Measurements from ENCODE around the gene CYP1B1.

DNA sequence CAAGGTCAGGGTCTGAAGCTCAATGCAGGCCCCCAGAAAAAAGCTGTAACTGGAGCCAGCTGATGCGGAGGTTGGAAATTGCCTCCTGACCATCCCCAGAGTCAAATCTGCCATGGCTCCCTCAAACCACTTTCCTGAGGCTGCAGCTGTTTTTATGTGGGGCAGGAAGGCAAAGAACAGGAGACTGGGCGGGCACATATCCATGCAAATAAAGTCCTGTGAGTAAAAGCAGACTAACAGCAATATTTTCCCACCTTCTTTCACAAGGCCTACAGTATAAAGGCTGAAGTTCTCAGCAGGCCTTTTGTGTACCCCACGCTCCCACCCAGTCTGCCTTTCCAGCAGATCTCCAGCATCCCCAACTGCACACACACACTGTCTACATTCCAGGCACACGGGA is 47.1 kb downstream of the CYP1B1 start:
- TF ChIP-seq, protein P1, sequence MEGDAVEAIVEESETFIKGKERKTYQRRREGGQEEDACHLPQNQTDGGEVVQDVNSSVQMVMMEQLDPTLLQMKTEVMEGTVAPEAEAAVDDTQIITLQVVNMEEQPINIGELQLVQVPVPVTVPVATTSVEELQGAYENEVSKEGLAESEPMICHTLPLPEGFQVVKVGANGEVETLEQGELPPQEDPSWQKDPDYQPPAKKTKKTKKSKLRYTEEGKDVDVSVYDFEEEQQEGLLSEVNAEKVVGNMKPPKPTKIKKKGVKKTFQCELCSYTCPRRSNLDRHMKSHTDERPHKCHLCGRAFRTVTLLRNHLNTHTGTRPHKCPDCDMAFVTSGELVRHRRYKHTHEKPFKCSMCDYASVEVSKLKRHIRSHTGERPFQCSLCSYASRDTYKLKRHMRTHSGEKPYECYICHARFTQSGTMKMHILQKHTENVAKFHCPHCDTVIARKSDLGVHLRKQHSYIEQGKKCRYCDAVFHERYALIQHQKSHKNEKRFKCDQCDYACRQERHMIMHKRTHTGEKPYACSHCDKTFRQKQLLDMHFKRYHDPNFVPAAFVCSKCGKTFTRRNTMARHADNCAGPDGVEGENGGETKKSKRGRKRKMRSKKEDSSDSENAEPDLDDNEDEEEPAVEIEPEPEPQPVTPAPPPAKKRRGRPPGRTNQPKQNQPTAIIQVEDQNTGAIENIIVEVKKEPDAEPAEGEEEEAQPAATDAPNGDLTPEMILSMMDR (IDR thresholded peaks at IDR 0.05): no peak
- TF ChIP-seq POLR2A (IDR thresholded peaks at IDR 0.05): no peak

All from lower leg skin (tissue), 3 donors.